Panc1 (cell line): ENCODE results near the gene KCP. TPM values are rescaled to one million over a fixed set of nuclear protein-coding genes. Genes with fewer than 3 reads are reported as not detected.

Source experiments
- ATAC-seq: fragments of 200-7000 bp; cut with Tn5 transposase; 2 replicates; pipeline ENCODE4 v1.9.1; 2020; ENCODE audit warnings: mild to moderate bottlenecking, moderate library complexity
- BruUV-seq: library from RNA; stranded (reverse); fragments of 400-500 nt; replicated peaks from 2 replicates; lab custom pipeline; 2021; lab: Mats Ljungman, UMichigan
- CTCF ChIA-PET: fragments of 300-600 bp; sonication (Branson Sonifier 250); formaldehyde crosslinking; loops from one replicate; lab custom pipeline; 2022; ENCODE audit warnings: antibody characterized with exemption; lab: Charles Lee
- POLR2A ChIA-PET: fragments of 300-600 bp; sonication (Branson Sonifier 250); formaldehyde crosslinking; loops from one replicate; lab custom pipeline; 2022; ENCODE audit warnings: antibody characterized with exemption; lab: Charles Lee
- DNase-seq: peaks from one replicate; pipeline ENCODE4 v3.0.0-alpha.2; 2010; ENCODE audit warnings: low read depth, low spot score
- H3K27ac ChIP-seq: 2 replicates; pipeline ENCODE4 v1.5.1; 2011; ENCODE audit warnings: mild to moderate bottlenecking, low read length, inconsistent platforms
- H3K27me3 ChIP-seq: fragments of 200-500 bp; sonication (Bioruptor generic); 2 replicates; pipeline ENCODE4 v1.6.0; 2014; ENCODE audit warnings: low read length, inconsistent platforms; ENCODE audit not compliant: control insufficient read depth, insufficient read depth
- H3K36me3 ChIP-seq: fragments of 200-500 bp; sonication (Bioruptor generic); 2 replicates; pipeline ENCODE4 v1.5.1; 2014; ENCODE audit warnings: inconsistent platforms, mild to moderate bottlenecking, low read length, moderate library complexity; ENCODE audit not compliant: control insufficient read depth, insufficient read depth
- H3K4me1 ChIP-seq: 2 replicates; pipeline ENCODE4 v1.5.1; 2011; ENCODE audit warnings: inconsistent platforms, mild to moderate bottlenecking, low read length, moderate library complexity; ENCODE audit not compliant: control insufficient read depth, insufficient read depth
- H3K4me3 ChIP-seq, 2 experiments: 2 replicates each; pipeline ENCODE4 v1.5.1; 2011 to 2012; ENCODE audit warnings: low read depth in 2 of 2, low read length in 2 of 2, mild to moderate bottlenecking in 2 of 2, inconsistent platforms in 1 of 2, moderate library complexity in 1 of 2
- H3K9me3 ChIP-seq: fragments of 200-500 bp; sonication (Bioruptor generic); 2 replicates; pipeline ENCODE4 v1.5.1; 2014; ENCODE audit warnings: low read depth, mild to moderate bottlenecking, inconsistent platforms, low read length, moderate library complexity; ENCODE audit not compliant: control insufficient read depth, insufficient read depth
- CTCF ChIP-seq: fragments of 450-650 bp; IDR thresholded peaks from 2 replicates; pipeline ENCODE4 v1.5.1; 2017; ENCODE audit warnings: mild to moderate bottlenecking
- POLR2AphosphoS5 ChIP-seq: IDR thresholded peaks from 2 replicates; pipeline ENCODE4 v1.6.1; 2012; ENCODE audit warnings: mild to moderate bottlenecking, low read depth, low read length, moderate library complexity
- SIN3A ChIP-seq: IDR thresholded peaks from 2 replicates; pipeline ENCODE4 v1.6.1; 2012; ENCODE audit warnings: low read depth, mild to moderate bottlenecking, low read length, moderate library complexity, borderline replicate concordance; ENCODE audit not compliant: insufficient read depth
- TCF7L2 ChIP-seq: IDR thresholded peaks from 2 replicates; pipeline ENCODE4 v1.6.1; 2011; ENCODE audit warnings: mild to moderate bottlenecking, low read depth, low read length, inconsistent platforms
- in situ Hi-C: cut with HindIII; loops from 2 replicates; pipeline ENCODE4 v1.10.0; 2016; ENCODE audit warnings: low sequenced_read_pairs, low pct_unique_long_range_greater_than_20kb
- intact Hi-C: fragments of 100-400 bp; cut with micrococcal nuclease; formaldehyde crosslinking; loops from one replicate; pipeline ENCODE4 v1.10.0; 2022; ENCODE audit not compliant: unreplicated experiment
- total RNA-seq: library from RNA; stranded (reverse); gene quantifications from one replicate; pipeline ENCODE4 v1.2.1, GENCODE V29; 2021; ENCODE audit not compliant: unreplicated experiment
- TF ChIP-seq, protein P1 (sequence below), 2 experiments: IDR thresholded peaks; 2 replicates each; pipeline ENCODE4 v1.6.1; 2011 to 2012; ENCODE audit warnings: low read depth in 2 of 2, control low read depth in 1 of 2, low read length in 1 of 2, mild to moderate bottlenecking in 1 of 2, moderate library complexity in 1 of 2; ENCODE audit not compliant: insufficient read depth in 1 of 2

Gene KCP
- total RNA-seq, 1 experiment from 2014 or later: 0.13 TPM

DNA sequence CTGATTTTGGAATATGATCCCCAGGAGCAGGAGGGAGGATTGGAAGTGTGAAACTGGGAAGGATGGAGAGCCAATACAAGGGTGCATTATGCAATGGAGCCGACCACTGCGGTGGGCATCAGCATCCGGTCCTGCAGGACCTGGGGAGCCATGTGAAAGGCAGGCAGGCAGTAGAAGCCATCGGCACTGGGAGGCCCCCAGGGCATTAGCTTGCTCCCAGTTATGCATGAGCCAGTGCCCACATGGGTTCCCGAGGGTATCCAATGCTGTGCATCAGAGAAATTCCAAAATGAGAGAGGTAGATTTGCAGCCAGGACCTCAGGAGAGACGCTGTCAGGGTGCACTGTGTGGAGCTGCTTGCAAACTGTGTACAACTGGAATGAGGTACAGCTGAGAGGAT is 8.7 kb upstream of the KCP start:
- ChIA-PET POLR2A (no interaction called here), CTCF (no interaction called here)
- Histone ChIP-seq H3K4me1 (no peaks in the 10 kb centered on the region), H3K27ac (no peak overlapping the region), H3K4me3 (no peak overlapping the region), H3K36me3 (no peaks in the 10 kb centered on the region), H3K9me3 (no peaks in the 10 kb centered on the region), H3K27me3 (peaks cover 4% of the 10 kb centered on the region; the same call in 1 of the 2 replicates)
- in situ Hi-C loops (no loop called here), intact Hi-C loops (no loop called here)
- ATAC-seq: no peak
- no TSS peak for BruUV-seq
- DNase-seq: no peak
- no peak for TF ChIP-seq TCF7L2
- TF ChIP-seq POLR2AphosphoS5: no peak
- TF ChIP-seq, protein P1, sequence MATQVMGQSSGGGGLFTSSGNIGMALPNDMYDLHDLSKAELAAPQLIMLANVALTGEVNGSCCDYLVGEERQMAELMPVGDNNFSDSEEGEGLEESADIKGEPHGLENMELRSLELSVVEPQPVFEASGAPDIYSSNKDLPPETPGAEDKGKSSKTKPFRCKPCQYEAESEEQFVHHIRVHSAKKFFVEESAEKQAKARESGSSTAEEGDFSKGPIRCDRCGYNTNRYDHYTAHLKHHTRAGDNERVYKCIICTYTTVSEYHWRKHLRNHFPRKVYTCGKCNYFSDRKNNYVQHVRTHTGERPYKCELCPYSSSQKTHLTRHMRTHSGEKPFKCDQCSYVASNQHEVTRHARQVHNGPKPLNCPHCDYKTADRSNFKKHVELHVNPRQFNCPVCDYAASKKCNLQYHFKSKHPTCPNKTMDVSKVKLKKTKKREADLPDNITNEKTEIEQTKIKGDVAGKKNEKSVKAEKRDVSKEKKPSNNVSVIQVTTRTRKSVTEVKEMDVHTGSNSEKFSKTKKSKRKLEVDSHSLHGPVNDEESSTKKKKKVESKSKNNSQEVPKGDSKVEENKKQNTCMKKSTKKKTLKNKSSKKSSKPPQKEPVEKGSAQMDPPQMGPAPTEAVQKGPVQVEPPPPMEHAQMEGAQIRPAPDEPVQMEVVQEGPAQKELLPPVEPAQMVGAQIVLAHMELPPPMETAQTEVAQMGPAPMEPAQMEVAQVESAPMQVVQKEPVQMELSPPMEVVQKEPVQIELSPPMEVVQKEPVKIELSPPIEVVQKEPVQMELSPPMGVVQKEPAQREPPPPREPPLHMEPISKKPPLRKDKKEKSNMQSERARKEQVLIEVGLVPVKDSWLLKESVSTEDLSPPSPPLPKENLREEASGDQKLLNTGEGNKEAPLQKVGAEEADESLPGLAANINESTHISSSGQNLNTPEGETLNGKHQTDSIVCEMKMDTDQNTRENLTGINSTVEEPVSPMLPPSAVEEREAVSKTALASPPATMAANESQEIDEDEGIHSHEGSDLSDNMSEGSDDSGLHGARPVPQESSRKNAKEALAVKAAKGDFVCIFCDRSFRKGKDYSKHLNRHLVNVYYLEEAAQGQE (IDR thresholded peaks at IDR 0.05; ENCODE audit: insufficient read depth in 1 of 2, low read depth in 2 of 2, low read length in 1 of 2): no peak
- TF ChIP-seq SIN3A: no peak
- TF ChIP-seq CTCF: no peak

GRCh38 chr7:128918016-128918665 is 7.6 kb upstream of the KCP start:
- no peak for DNase-seq
- Histone ChIP-seq H3K4me1 (no peaks in the 10 kb centered on the region), H3K9me3 (no peaks in the 10 kb centered on the region), H3K4me3 (no peak overlapping the region), H3K27me3 (peaks cover 4% of the 10 kb centered on the region; the same call in 1 of the 2 replicates), H3K36me3 (no peaks in the 10 kb centered on the region), H3K27ac (no peak overlapping the region)
- TF ChIP-seq CTCF (no peak), POLR2AphosphoS5 (no peak), SIN3A (no peak), TCF7L2 (no peak)
- TF ChIP-seq, protein P1 (IDR thresholded peaks at IDR 0.05; ENCODE audit: insufficient read depth in 1 of 2, low read depth in 2 of 2, low read length in 1 of 2): no peak
- ChIA-PET POLR2A (no interaction called here), CTCF (interaction anchor here (0.8 kb wide), 1 partner anchor 76 kb away, joined by 3 read pairs; no protein-coding TSS in a partner anchor)
- in situ Hi-C loops: no loop called here
- no peak for ATAC-seq
- BruUV-seq: no TSS peak
- intact Hi-C loops: no loop called here
